SK-N-SH (cell line): ENCODE measurements around the gene TASP1. TPM values are rescaled to one million over a fixed set of nuclear protein-coding genes. Genes with fewer than 3 reads are reported as not detected.

Experiments used
- CTCF ChIA-PET: fragments of 300-600, 350-600 bp; formaldehyde crosslinking; extraction: SDS; loops from one replicate; lab custom pipeline; 2021; lab: Yijun Ruan, JAX
- POLR2A ChIA-PET: fragments of 350-600 bp; sonication (Branson Sonifier 250); formaldehyde crosslinking; extraction: SDS; loops from one replicate; lab custom pipeline; 2020; ENCODE audit warnings: antibody characterized with exemption, inconsistent platforms; lab: Yijun Ruan, JAX
- DNase-seq: peaks from one replicate; pipeline ENCODE4 v3.0.0; 2012
- H2AFZ ChIP-seq: fragments of 200-600 bp; sonication (generic); 2 replicates; pipeline ENCODE4 v1.8.1; 2016; ENCODE audit warnings: antibody characterized with exemption, mild to moderate bottlenecking, low read depth
- H3F3A ChIP-seq: fragments of 200-600 bp; sonication (generic); replicated peaks from 2 replicates; pipeline ENCODE3; 2016; ENCODE audit warnings: antibody characterized with exemption, mild to moderate bottlenecking; ENCODE audit not compliant: insufficient read depth
- H3K27ac ChIP-seq, 2 experiments: fragments of 200-500 bp in 1 of 2; fragments of 200-600 bp in 1 of 2; sonication (Bioruptor generic) in 1 of 2; sonication (generic), shearing (Covaris generic) in 1 of 2; 2 replicates each; pipeline versions ENCODE4 v1.5.1 to v1.6.1; 2014 to 2016; ENCODE audit warnings: low read depth in 2 of 2, inconsistent platforms in 1 of 2, low read length in 1 of 2, mild to moderate bottlenecking in 1 of 2, mixed read lengths in 1 of 2
- H3K27me3 ChIP-seq: fragments of 200-600 bp; sonication (generic), shearing (Covaris generic); 2 replicates; pipeline ENCODE4 v1.6.1; 2016; ENCODE audit warnings: mixed run types; ENCODE audit not compliant: insufficient read depth
- H3K36me3 ChIP-seq, 2 experiments: fragments of 200-500 bp in 1 of 2; fragments of 200-600 bp in 1 of 2; sonication (Bioruptor generic) in 1 of 2; sonication (generic) in 1 of 2; replicated peaks in 1 of 2; 2 replicates each; pipeline versions ENCODE3 to v1.5.1; 2014 to 2016; ENCODE audit warnings: low read length in 1 of 2, mild to moderate bottlenecking in 1 of 2; ENCODE audit not compliant: insufficient read depth in 2 of 2, control insufficient read depth in 1 of 2
- H3K4me1 ChIP-seq, 2 experiments: fragments of 200-500 bp in 1 of 2; fragments of 200-600 bp in 1 of 2; sonication (Bioruptor generic) in 1 of 2; sonication (generic), shearing (Covaris generic) in 1 of 2; 2 replicates each; pipeline versions ENCODE4 v1.5.1 to v1.6.1; 2014 to 2016; ENCODE audit warnings: low read depth in 1 of 2, low read length in 1 of 2, mixed run types in 1 of 2; ENCODE audit not compliant: insufficient read depth in 2 of 2, control insufficient read depth in 1 of 2
- H3K4me2 ChIP-seq: fragments of 200-600 bp; sonication (generic), shearing (Covaris generic); 2 replicates; pipeline ENCODE4 v1.6.1; 2017; ENCODE audit warnings: mixed run types
- H3K4me3 ChIP-seq, 2 experiments: fragments of 200-500 bp in 1 of 2; fragments of 200-600 bp in 1 of 2; sonication (Bioruptor generic) in 1 of 2; sonication (generic), shearing (Covaris generic) in 1 of 2; 2 replicates each; pipeline versions ENCODE4 v1.5.1 to v1.8.1; 2014 to 2016; ENCODE audit warnings: low read depth in 2 of 2, inconsistent platforms in 1 of 2, low read length in 1 of 2, mild to moderate bottlenecking in 1 of 2, mixed read lengths in 1 of 2, moderate library complexity in 1 of 2
- H3K79me2 ChIP-seq: fragments of 200-600 bp; sonication (generic); 2 replicates; pipeline ENCODE4 v1.8.1; 2017; ENCODE audit warnings: mild to moderate bottlenecking; ENCODE audit not compliant: insufficient read depth
- H3K9ac ChIP-seq: fragments of 200-600 bp; sonication (generic); 2 replicates; pipeline ENCODE4 v1.6.1; 2017; ENCODE audit warnings: mixed run types
- H3K9me2 ChIP-seq: fragments of 200-600 bp; sonication (generic); 2 replicates; pipeline ENCODE4 v1.6.1; 2017; ENCODE audit warnings: mixed run types
- H3K9me3 ChIP-seq: fragments of 200-600 bp; sonication (generic); 2 replicates; pipeline ENCODE4 v1.6.1; 2017; ENCODE audit warnings: mixed run types, mild to moderate bottlenecking, moderate library complexity
- H4K20me1 ChIP-seq: fragments of 200-600 bp; sonication (generic); 2 replicates; pipeline ENCODE4 v1.6.1; 2017; ENCODE audit warnings: mild to moderate bottlenecking, mixed run types; ENCODE audit not compliant: insufficient read depth
- EP300 ChIP-seq, 2 experiments: IDR thresholded peaks; 2 replicates each; pipeline versions ENCODE4 v1.4.0 to v1.6.1; 2012; ENCODE audit warnings: borderline replicate concordance in 1 of 2, low read depth in 1 of 2, low read length in 1 of 2
- EZH2phosphoT487 ChIP-seq: fragments of 200-600 bp; sonication (generic); IDR thresholded peaks from 2 replicates; pipeline ENCODE4 v1.6.1; 2017; ENCODE audit warnings: low read depth, mixed run types, mild to moderate bottlenecking, antibody characterized with exemption, moderate library complexity, borderline replicate concordance
- FOSL2 ChIP-seq: IDR thresholded peaks from 2 replicates; pipeline ENCODE4 v1.4.0; 2012; ENCODE audit warnings: low read depth, mild to moderate bottlenecking, moderate library complexity, borderline replicate concordance
- FOXJ3 ChIP-seq: sonication (generic); formaldehyde crosslinking; IDR thresholded peaks from 2 replicates; pipeline ENCODE4 v1.5.1; 2020; ENCODE audit warnings: mild to moderate bottlenecking, missing genetic modification reagents
- GABPA ChIP-seq: IDR thresholded peaks from 2 replicates; pipeline ENCODE4 v1.4.0; 2012; ENCODE audit warnings: low read depth, mild to moderate bottlenecking
- JUND ChIP-seq: IDR thresholded peaks from 2 replicates; pipeline ENCODE4 v1.4.0; 2012
- MEF2A ChIP-seq: IDR thresholded peaks from 2 replicates; pipeline ENCODE4 v1.4.0; 2012; ENCODE audit warnings: low read depth, borderline replicate concordance
- MXI1 ChIP-seq: IDR thresholded peaks from 2 replicates; pipeline ENCODE4 v1.6.1; 2012; ENCODE audit warnings: mild to moderate bottlenecking, low read depth, low read length, improper control_type of control experiment
- NRF1 ChIP-seq: IDR thresholded peaks from 2 replicates; pipeline ENCODE4 v1.6.1; 2012; ENCODE audit warnings: low read depth, mild to moderate bottlenecking, low read length
- POLR2AphosphoS5 ChIP-seq: IDR thresholded peaks from 2 replicates; pipeline ENCODE4 v1.6.1; 2012; ENCODE audit warnings: low read depth, low read length
- RCOR1 ChIP-seq: fragments of 150-350 bp; IDR thresholded peaks from 2 replicates; pipeline ENCODE4 v1.6.1; 2017; ENCODE audit warnings: antibody characterized with exemption, low read length
- RFX5 ChIP-seq: IDR thresholded peaks from 2 replicates; pipeline ENCODE4 v1.6.1; 2012; ENCODE audit warnings: mild to moderate bottlenecking, improper control_type of control experiment, low read length
- TAF1 ChIP-seq: IDR thresholded peaks from 2 replicates; pipeline ENCODE4 v1.6.1; 2012; ENCODE audit warnings: low read depth, mild to moderate bottlenecking, low read length, moderate library complexity, borderline replicate concordance
- TCF12 ChIP-seq: IDR thresholded peaks from 2 replicates; pipeline ENCODE4 v1.4.0; 2012
- TEAD4 ChIP-seq: IDR thresholded peaks from 2 replicates; pipeline ENCODE4 v1.4.0; 2012; ENCODE audit warnings: mild to moderate bottlenecking, borderline replicate concordance; ENCODE audit not compliant: insufficient read depth
- WGBS: methylation state at CpG from one replicate; pipeline ENCODE4 v1.1.6; 2017; ENCODE audit warnings: low lambda C conversion rate; 5-methylcytosine and 5-hydroxymethylcytosine counted together
- polyA plus RNA-seq, 3 experiments: library from polyadenylated mRNA; depleted of rRNA; stranded (reverse); fragments of >200 nt; gene quantifications; 2 replicates each; pipeline ENCODE4 v1.2.3, GENCODE V29; 2012
- TF ChIP-seq, protein P1 (sequence below): IDR thresholded peaks from 2 replicates; pipeline ENCODE4 v1.4.0; 2012; ENCODE audit warnings: low read depth, borderline replicate concordance
- TF ChIP-seq, protein P2 (sequence below): IDR thresholded peaks from 2 replicates; pipeline ENCODE4 v1.4.0; 2012; ENCODE audit warnings: low read depth
- TF ChIP-seq, protein P3 (sequence below): fragments of 200-600 bp; sonication (generic); IDR thresholded peaks from 2 replicates; pipeline ENCODE4 v1.6.1; 2017; ENCODE audit warnings: antibody characterized with exemption, mild to moderate bottlenecking, moderate library complexity
- TF ChIP-seq, protein P4 (sequence below): IDR thresholded peaks from 2 replicates; pipeline ENCODE4 v1.4.0; 2012; ENCODE audit warnings: low read depth, borderline replicate concordance
- TF ChIP-seq, protein P5 (sequence below): IDR thresholded peaks from 2 replicates; pipeline ENCODE4; 2012
- TF ChIP-seq, protein P6 (sequence below): fragments of 150-350 bp; IDR thresholded peaks from 2 replicates; pipeline ENCODE4 v1.6.1; 2017; ENCODE audit warnings: antibody characterized with exemption, low read length, low read depth, borderline replicate concordance

TASP1 gene
- polyA plus RNA-seq, 1 of the 3 experiments (the other 2 are of a cell fraction) = 5.9 TPM

DNA sequence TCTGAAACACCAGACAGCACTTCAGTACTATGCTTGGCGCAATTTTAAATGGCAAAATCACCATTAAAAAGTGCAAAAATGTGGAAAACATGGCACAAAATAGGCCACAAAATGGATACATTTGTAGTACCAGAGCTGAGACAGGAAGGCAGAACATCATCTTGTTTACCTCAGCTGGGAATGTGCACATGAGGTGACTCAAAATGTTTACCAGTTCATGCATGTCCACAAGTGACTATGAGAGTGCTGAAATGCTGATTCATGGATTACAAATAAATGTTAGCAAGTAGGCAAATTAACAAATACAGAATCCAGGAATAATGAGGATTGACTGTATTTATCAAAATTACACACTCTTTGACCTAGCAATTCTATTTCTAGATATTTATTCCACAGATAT is 216.1 kb downstream of the TASP1 start (continued):
- TF ChIP-seq NRF1 (no peak), RFX5 (no peak), JUND (no peak)

DNA sequence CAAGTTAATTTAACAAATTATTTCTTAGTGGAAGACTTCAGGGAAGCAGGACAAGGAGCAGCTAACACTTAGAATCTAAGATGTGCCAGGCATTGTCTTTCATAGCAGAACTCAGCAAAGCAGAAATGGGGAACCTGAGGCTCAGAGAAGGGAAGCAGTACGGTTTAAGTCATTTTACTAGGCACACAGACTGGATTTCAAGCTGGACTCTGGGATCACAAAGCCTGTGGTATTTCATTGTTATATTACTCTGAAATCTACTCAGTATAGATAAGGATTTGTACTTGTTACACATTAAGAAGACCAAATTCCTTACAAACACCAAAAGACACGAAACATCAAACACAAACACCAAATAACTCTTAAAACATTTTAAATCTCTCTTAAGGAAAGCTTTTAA is 218.1 kb downstream of the TASP1 start:
- no peak overlapping the region for H3K9ac ChIP-seq
- no peaks in the 10 kb centered on the region for H3K9me3 ChIP-seq
- H3K9me2 ChIP-seq = no peaks in the 10 kb centered on the region
- H3K4me2 ChIP-seq = no peak overlapping the region
- no peaks in the 10 kb centered on the region for H3K79me2 ChIP-seq
- H3K4me3 ChIP-seq = no peak overlapping the region; a peak in 1 of 4 replicates
- H3K27ac ChIP-seq = no peak overlapping the region
- ChIA-PET POLR2A (no interaction called here), CTCF (interaction anchor here (1.1 kb wide), 1 partner anchor 40 kb away, joined by 3 read pairs; no protein-coding TSS in a partner anchor)
- peaks cover 0 to 8% of the 10 kb centered on the region in 2 experiments for H3K36me3 ChIP-seq
- H3K27me3 ChIP-seq = no peaks in the 10 kb centered on the region
- 100% methylated on average over 2 of the region's 2 CpGs for WGBS
- no peak overlapping the region for H2AFZ ChIP-seq
- no peaks in the 10 kb centered on the region for H4K20me1 ChIP-seq
- no peak for DNase-seq
- TF ChIP-seq MEF2A = no peak
- no peak for TF ChIP-seq EZH2phosphoT487
- TF ChIP-seq, protein P1, sequence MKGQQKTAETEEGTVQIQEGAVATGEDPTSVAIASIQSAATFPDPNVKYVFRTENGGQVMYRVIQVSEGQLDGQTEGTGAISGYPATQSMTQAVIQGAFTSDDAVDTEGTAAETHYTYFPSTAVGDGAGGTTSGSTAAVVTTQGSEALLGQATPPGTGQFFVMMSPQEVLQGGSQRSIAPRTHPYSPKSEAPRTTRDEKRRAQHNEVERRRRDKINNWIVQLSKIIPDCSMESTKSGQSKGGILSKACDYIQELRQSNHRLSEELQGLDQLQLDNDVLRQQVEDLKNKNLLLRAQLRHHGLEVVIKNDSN = no peak
- no peak for TF ChIP-seq MXI1
- TF ChIP-seq FOXJ3 = no peak
- TF ChIP-seq TCF12 = no peak
- TF ChIP-seq, protein P2, sequence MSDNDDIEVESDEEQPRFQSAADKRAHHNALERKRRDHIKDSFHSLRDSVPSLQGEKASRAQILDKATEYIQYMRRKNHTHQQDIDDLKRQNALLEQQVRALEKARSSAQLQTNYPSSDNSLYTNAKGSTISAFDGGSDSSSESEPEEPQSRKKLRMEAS = no peak
- no peak for TF ChIP-seq JUND
- TF ChIP-seq, protein P3, sequence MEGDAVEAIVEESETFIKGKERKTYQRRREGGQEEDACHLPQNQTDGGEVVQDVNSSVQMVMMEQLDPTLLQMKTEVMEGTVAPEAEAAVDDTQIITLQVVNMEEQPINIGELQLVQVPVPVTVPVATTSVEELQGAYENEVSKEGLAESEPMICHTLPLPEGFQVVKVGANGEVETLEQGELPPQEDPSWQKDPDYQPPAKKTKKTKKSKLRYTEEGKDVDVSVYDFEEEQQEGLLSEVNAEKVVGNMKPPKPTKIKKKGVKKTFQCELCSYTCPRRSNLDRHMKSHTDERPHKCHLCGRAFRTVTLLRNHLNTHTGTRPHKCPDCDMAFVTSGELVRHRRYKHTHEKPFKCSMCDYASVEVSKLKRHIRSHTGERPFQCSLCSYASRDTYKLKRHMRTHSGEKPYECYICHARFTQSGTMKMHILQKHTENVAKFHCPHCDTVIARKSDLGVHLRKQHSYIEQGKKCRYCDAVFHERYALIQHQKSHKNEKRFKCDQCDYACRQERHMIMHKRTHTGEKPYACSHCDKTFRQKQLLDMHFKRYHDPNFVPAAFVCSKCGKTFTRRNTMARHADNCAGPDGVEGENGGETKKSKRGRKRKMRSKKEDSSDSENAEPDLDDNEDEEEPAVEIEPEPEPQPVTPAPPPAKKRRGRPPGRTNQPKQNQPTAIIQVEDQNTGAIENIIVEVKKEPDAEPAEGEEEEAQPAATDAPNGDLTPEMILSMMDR = no peak
- H3K4me1 ChIP-seq = peaks cover 0 to 3% of the 10 kb centered on the region in 2 experiments; a peak in 1 of 4 replicates
- H3F3A ChIP-seq = no peaks in the 10 kb centered on the region

DNA sequence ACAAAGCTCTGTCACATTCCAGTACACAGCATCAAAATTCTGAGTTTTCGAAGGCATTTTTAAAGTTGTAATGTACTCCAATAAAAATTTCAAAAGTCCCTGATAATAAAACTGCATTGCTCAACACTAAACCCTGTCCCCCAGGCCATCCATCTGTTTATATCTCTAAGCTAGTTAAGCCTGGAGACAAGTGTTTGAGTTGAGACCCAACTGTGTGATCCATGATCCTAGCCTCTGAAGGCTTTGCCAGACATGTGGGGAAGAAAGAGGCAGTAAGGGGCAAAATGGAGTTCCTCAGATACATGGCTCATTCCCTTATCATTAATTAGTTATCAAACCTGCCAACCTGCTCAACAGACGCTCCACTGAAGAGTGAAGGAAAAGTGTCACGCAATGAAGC is 219.3 kb downstream of the TASP1 start:
- CTCF ChIA-PET = interaction anchor here (0.8 to 1.1 kb wide), 2 partner anchors 41 to 127 kb away, joined by 3 read pairs; no protein-coding TSS in a partner anchor
- H3F3A ChIP-seq = no peaks in the 10 kb centered on the region
- no peaks in the 10 kb centered on the region for H3K9me3 ChIP-seq
- no peaks in the 10 kb centered on the region for H3K4me1 ChIP-seq
- no peak overlapping the region for H3K4me3 ChIP-seq
- H4K20me1 ChIP-seq = no peaks in the 10 kb centered on the region
- no peak for DNase-seq
- H3K4me2 ChIP-seq = no peak overlapping the region
- H3K9me2 ChIP-seq = no peaks in the 10 kb centered on the region
- no peak overlapping the region for H3K27ac ChIP-seq
- peaks cover 0 to 9% of the 10 kb centered on the region in 2 experiments for H3K36me3 ChIP-seq
- POLR2A ChIA-PET = no interaction called here
- 94% methylated on average over 3 of the region's 3 CpGs for WGBS
- H2AFZ ChIP-seq = no peak overlapping the region
- no peaks in the 10 kb centered on the region for H3K79me2 ChIP-seq
- no peaks in the 10 kb centered on the region for H3K27me3 ChIP-seq
- no peak overlapping the region for H3K9ac ChIP-seq
- TF ChIP-seq, protein P4, sequence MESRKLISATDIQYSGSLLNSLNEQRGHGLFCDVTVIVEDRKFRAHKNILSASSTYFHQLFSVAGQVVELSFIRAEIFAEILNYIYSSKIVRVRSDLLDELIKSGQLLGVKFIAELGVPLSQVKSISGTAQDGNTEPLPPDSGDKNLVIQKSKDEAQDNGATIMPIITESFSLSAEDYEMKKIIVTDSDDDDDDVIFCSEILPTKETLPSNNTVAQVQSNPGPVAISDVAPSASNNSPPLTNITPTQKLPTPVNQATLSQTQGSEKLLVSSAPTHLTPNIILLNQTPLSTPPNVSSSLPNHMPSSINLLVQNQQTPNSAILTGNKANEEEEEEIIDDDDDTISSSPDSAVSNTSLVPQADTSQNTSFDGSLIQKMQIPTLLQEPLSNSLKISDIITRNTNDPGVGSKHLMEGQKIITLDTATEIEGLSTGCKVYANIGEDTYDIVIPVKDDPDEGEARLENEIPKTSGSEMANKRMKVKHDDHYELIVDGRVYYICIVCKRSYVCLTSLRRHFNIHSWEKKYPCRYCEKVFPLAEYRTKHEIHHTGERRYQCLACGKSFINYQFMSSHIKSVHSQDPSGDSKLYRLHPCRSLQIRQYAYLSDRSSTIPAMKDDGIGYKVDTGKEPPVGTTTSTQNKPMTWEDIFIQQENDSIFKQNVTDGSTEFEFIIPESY = no peak
- TF ChIP-seq TEAD4 = no peak
- no peak for TF ChIP-seq EP300 (IDR thresholded peaks at IDR 0.05; ENCODE audit: borderline replicate concordance in 1 of 2, low read depth in 1 of 2, low read length in 1 of 2)
- TF ChIP-seq NRF1 = no peak
- TF ChIP-seq GABPA = no peak
- TF ChIP-seq, protein P5, sequence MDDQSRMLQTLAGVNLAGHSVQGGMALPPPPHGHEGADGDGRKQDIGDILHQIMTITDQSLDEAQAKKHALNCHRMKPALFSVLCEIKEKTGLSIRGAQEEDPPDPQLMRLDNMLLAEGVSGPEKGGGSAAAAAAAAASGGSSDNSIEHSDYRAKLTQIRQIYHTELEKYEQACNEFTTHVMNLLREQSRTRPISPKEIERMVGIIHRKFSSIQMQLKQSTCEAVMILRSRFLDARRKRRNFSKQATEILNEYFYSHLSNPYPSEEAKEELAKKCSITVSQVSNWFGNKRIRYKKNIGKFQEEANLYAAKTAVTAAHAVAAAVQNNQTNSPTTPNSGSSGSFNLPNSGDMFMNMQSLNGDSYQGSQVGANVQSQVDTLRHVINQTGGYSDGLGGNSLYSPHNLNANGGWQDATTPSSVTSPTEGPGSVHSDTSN = no peak
- TF ChIP-seq RCOR1 = no peak
- TF ChIP-seq FOSL2 = no peak
- TF ChIP-seq, protein P6, sequence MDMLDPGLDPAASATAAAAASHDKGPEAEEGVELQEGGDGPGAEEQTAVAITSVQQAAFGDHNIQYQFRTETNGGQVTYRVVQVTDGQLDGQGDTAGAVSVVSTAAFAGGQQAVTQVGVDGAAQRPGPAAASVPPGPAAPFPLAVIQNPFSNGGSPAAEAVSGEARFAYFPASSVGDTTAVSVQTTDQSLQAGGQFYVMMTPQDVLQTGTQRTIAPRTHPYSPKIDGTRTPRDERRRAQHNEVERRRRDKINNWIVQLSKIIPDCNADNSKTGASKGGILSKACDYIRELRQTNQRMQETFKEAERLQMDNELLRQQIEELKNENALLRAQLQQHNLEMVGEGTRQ = no peak
- no peak for TF ChIP-seq POLR2AphosphoS5
- no peak for TF ChIP-seq TAF1
